GM18505 (cell line): ENCODE measurements around the gene AGMAT.

Source experiments
- ATAC-seq: cut with Tn5 transposase; IDR thresholded peaks from one replicate; pipeline ENCODE4 v1.9.1; 2021; ENCODE audit not compliant: unreplicated experiment
- POLR2A ChIP-seq: IDR thresholded peaks from 4 replicates; pipeline ENCODE4 v1.6.1; 2011; ENCODE audit warnings: borderline replicate concordance; ENCODE audit not compliant: insufficient read depth, insufficient read length; ENCODE audit errors: extremely low read depth

Gene AGMAT

GRCh38 chr1:15584489-15585363, at the start of gene AGMAT:
Gene AGMAT (minus strand): TSS chr1:15585051. CDS start chr1:15584967, 84 bp downstream.
- TF ChIP-seq POLR2A, result peak; percentile 66
- ATAC-seq, result peak; percentile 53

DNA sequence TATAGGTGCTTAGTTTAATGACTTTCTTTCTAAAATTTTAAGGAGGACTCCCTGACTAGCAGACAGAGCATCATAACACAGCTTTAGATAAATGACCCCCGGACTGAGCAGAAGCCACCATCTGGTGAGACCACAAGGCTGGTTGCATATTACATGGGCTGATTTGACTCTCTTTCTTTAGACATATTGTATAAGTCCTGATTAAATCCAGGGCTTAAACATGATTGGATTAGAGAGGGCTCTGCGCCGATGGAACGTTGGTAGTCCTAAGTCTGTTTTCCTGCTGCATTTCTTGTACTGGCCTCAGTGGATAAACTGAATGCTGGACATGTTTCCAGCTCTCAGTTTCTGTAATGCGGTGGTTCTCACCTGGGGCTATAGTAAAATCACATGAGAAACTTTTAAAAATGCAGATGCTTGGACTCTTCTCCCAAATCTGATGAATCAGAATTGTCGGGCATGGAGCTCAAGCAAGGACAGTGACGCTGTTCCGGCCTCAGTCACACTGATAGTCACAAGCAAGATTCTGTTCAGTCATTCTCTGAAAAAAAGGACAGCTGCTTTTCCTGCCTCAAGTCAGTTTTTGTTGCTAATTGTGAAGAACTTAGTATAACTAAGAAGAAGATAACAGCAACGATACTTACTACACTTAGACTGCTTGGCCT, 49.0 kb upstream of the AGMAT start:
- no peak for TF ChIP-seq POLR2A
- no peak for ATAC-seq

- no peak for TF ChIP-seq POLR2A
- ATAC-seq, result no peak
These were observed 43.2 kb upstream of the AGMAT start for GRCh38 chr1:15628003-15628402.

- no peak for TF ChIP-seq POLR2A
These were observed 42.6 kb upstream of the AGMAT start for GRCh38 chr1:15627343-15627988.

DNA sequence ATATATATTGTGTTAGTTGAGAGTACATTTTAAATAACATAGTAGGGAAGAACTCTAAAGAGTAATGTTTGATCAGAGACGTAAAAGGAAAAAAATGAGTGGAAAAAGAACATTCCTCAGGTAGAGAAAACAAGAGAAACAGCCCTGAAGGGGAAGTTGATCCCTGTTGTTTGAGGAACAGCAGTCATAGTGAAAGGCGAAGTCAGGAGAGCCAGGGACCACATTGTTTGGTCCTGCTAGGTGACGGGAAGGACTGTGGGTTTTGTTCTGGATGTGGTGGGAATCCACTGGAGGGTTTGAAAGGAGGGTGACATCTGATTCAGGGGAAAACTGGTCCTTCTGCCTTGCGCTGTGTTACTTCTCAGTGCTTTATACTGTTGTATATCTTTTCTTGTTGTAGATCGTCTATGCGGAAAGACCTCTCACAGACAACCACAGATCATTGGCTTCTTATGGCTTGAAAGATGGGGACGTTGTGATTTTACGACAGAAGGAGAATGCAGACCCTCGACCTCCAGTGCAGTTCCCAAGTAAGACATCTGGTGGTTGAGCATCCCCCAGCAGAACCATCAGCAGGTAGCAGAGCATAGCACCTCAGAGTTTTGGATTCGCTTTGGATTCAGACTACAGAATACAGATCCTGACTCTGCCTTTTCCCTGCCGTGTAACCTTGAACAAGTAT, 41.6 kb upstream of the AGMAT start:
- no peak for ATAC-seq
- TF ChIP-seq POLR2A, result no peak

More at GRCh38 chr1:15627343-15627988, 42.6 kb upstream of the AGMAT start:
- ATAC-seq, result no peak

GRCh38 chr1:15625056-15625917, 40.4 kb upstream of the AGMAT start:
- no peak for ATAC-seq

GRCh38 chr1:15624133-15624714, 39.4 kb upstream of the AGMAT start:
- TF ChIP-seq POLR2A, result no peak
- ATAC-seq, result no peak

More at GRCh38 chr1:15625056-15625917, 40.4 kb upstream of the AGMAT start:
- no peak for TF ChIP-seq POLR2A

GRCh38 chr1:15623435-15623834, 38.6 kb upstream of the AGMAT start:
- ATAC-seq, result no peak
- no peak for TF ChIP-seq POLR2A

- ATAC-seq, result no peak
- TF ChIP-seq POLR2A, result no peak
These were observed 38.0 kb upstream of the AGMAT start for GRCh38 chr1:15622712-15623373.

DNA sequence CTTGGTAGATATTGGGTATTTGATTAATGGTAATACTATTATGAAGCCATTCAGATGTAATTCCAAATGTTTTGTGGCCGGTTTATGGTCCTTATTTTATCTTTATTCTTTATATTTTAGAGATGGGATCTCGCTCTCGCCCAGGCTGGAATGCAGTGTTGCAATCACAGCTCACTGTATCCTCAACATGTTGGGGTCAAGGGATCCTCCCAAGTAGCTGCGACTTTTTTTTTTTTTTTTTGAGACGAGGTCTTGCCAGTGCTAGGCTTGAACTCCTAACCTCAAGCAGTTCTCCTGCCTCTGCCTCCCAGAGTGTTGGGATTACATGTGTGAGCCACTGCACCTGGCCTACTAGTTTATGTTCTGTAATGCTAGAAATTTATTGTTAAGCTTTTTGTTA, 37.1 kb upstream of the AGMAT start:
- no peak for ATAC-seq
- no peak for TF ChIP-seq POLR2A

GRCh38 chr1:15620902-15621682, 36.2 kb upstream of the AGMAT start:
- no peak for ATAC-seq
- no peak for TF ChIP-seq POLR2A
